NB4 (cell line): ENCODE measurements around the gene RNF8.

Experiments
- MYC ChIP-seq: IDR thresholded peaks from 2 replicates; pipeline ENCODE4 v1.6.1; 2011; ENCODE audit warnings: low read depth, low read length
- POLR2A ChIP-seq: IDR thresholded peaks from 2 replicates; pipeline ENCODE4 v1.6.1; 2011; ENCODE audit warnings: mild to moderate bottlenecking; ENCODE audit not compliant: insufficient read length; ENCODE audit errors: extremely low read depth
- TF ChIP-seq, protein P1 (sequence below): IDR thresholded peaks from one replicate; pipeline ENCODE4 v1.5.1; 2012; ENCODE audit warnings: low read depth, low read length
- TF ChIP-seq, protein P2 (sequence below): IDR thresholded peaks from 2 replicates; pipeline ENCODE4 v1.6.1; 2011; ENCODE audit warnings: low read depth, low read length

DNA sequence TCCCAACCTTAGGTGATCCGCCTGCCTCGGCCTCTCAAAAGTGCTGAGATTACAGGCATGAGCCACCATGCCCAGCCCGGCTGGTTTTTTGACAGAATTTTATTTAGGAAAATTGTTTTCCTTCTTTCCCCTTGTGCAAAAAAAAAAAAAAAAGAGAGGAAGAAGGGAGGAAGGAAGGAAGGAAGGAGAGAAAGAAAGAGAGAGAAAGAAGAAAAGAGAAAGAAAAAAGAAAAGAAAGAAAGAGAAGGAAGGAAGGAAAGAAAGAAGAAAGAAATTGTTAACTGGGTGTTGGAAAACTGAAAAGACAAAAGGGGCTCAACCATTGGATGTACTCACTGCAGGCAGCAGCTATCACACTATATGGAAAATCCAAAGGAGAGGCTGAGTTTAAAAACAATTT, 1.4 kb upstream of the RNF8 start:
- TF ChIP-seq, protein P1, sequence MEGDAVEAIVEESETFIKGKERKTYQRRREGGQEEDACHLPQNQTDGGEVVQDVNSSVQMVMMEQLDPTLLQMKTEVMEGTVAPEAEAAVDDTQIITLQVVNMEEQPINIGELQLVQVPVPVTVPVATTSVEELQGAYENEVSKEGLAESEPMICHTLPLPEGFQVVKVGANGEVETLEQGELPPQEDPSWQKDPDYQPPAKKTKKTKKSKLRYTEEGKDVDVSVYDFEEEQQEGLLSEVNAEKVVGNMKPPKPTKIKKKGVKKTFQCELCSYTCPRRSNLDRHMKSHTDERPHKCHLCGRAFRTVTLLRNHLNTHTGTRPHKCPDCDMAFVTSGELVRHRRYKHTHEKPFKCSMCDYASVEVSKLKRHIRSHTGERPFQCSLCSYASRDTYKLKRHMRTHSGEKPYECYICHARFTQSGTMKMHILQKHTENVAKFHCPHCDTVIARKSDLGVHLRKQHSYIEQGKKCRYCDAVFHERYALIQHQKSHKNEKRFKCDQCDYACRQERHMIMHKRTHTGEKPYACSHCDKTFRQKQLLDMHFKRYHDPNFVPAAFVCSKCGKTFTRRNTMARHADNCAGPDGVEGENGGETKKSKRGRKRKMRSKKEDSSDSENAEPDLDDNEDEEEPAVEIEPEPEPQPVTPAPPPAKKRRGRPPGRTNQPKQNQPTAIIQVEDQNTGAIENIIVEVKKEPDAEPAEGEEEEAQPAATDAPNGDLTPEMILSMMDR = no peak
- TF ChIP-seq POLR2A = no peak
- TF ChIP-seq, protein P2, sequence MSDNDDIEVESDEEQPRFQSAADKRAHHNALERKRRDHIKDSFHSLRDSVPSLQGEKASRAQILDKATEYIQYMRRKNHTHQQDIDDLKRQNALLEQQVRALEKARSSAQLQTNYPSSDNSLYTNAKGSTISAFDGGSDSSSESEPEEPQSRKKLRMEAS = no peak
- no peak for TF ChIP-seq MYC
